G401 (cell line): ENCODE data around the gene RLBP1. TPM values are rescaled to one million over a fixed set of nuclear protein-coding genes. Genes with fewer than 3 reads are reported as not detected.

Experiments used
- DNase-seq: peaks from one replicate; pipeline ENCODE4 v3.0.0-alpha.2; 2015; ENCODE audit warnings: low spot score
- in situ Hi-C: cut with HindIII; loops from 2 replicates; pipeline ENCODE4 v1.10.0; 2016; ENCODE audit warnings: low sequenced_read_pairs, mixed read lengths
- total RNA-seq: library from RNA; depleted of rRNA; stranded (reverse); fragments of >200 nt; shearing (Covaris generic); gene quantifications from 2 replicates; pipeline ENCODE4 v1.2.3, GENCODE V29; 2014

Gene RLBP1
- total RNA-seq, 1 experiment from 2014 or later: 0.95 TPM

- no peak for DNase-seq
- in situ Hi-C loops: no loop called here
Measured at GRCh38 chr15:89211678-89212170, 9.7 kb downstream of the RLBP1 start.

- DNase-seq: no peak
- in situ Hi-C loops: no loop called here
Measured at GRCh38 chr15:89209057-89209456, 12.3 kb downstream of the RLBP1 start.

GRCh38 chr15:89208256-89208655, 13.1 kb downstream of the RLBP1 start:
- in situ Hi-C loops: no loop called here
- DNase-seq: no peak

- DNase-seq: peak; percentile 77
- in situ Hi-C loops: no loop called here
Measured at GRCh38 chr15:89206908-89207331, 14.5 kb downstream of the RLBP1 start.

GRCh38 chr15:89205991-89206585, 15.3 kb downstream of the RLBP1 start:
- in situ Hi-C loops: no loop called here
- no peak for DNase-seq

- no peak for DNase-seq
- in situ Hi-C loops: no loop called here
Measured at GRCh38 chr15:89203705-89204273, 17.6 kb downstream of the RLBP1 start.

- DNase-seq: no peak
- in situ Hi-C loops: no loop called here
Measured at GRCh38 chr15:89201465-89202005, 19.8 kb downstream of the RLBP1 start.

- in situ Hi-C loops: no loop called here
- no peak for DNase-seq
Measured at GRCh38 chr15:89200182-89200581, 21.2 kb downstream of the RLBP1 start.

GRCh38 chr15:89199746-89200145, 21.6 kb downstream of the RLBP1 start:
- in situ Hi-C loops: no loop called here

GRCh38 chr15:89198934-89199333, 22.4 kb downstream of the RLBP1 start:
- in situ Hi-C loops: no loop called here
- DNase-seq: no peak

More at GRCh38 chr15:89199746-89200145, 21.6 kb downstream of the RLBP1 start:
- peak; percentile 62 for DNase-seq

- DNase-seq: no peak
- in situ Hi-C loops: no loop called here
Measured at GRCh38 chr15:89198196-89198595, 23.2 kb downstream of the RLBP1 start.

GRCh38 chr15:89197503-89197971, 23.8 kb downstream of the RLBP1 start:
- peak; percentile 37 for DNase-seq
- in situ Hi-C loops: no loop called here

- in situ Hi-C loops: no loop called here
- DNase-seq: no peak
Measured at GRCh38 chr15:89196994-89197393, 24.4 kb downstream of the RLBP1 start.

- in situ Hi-C loops: no loop called here
- DNase-seq: no peak
Measured at GRCh38 chr15:89196241-89196640, 25.1 kb downstream of the RLBP1 start.

- in situ Hi-C loops: no loop called here
- DNase-seq: no peak
Measured at GRCh38 chr15:89195836-89196235, 25.5 kb downstream of the RLBP1 start.

- in situ Hi-C loops: no loop called here
- DNase-seq: no peak
Measured at GRCh38 chr15:89194608-89195007, 26.8 kb downstream of the RLBP1 start.

GRCh38 chr15:89192766-89193165, 28.6 kb downstream of the RLBP1 start:
- DNase-seq: no peak
- in situ Hi-C loops: no loop called here

GRCh38 chr15:89192136-89192535, 29.2 kb downstream of the RLBP1 start:
- DNase-seq: no peak
- in situ Hi-C loops: no loop called here

GRCh38 chr15:89187986-89188514, 33.3 kb downstream of the RLBP1 start:
- DNase-seq: peak; percentile 40
- in situ Hi-C loops: no loop called here

GRCh38 chr15:89187301-89187985, 33.9 kb downstream of the RLBP1 start:
- in situ Hi-C loops: no loop called here
- no peak for DNase-seq
